ENCODE results near the gene RYR2.

- TF ChIP-seq CTCF (IDR thresholded peaks at IDR 0.05), result no peak
- TF ChIP-seq POLR2A (IDR thresholded peaks at IDR 0.05), result no peak
Measured at GRCh38 chr1:237045278-237046016, 3.5 kb downstream of the RYR2 start.
